Head of caudate nucleus (tissue), 42 donors: Measurements from ENCODE around the gene RLBP1.

ENCODE experiments used
- DNase-seq, 42 donors: peaks; one replicate each; pipeline versions ENCODE4 v3.0.0 to v3.0.0-alpha.2; 2020 to 2021; ENCODE audit warnings: mixed read lengths in 7 of 42
- intact Hi-C: fragments of 100-400 bp; cut with DNase I; formaldehyde crosslinking; loops from one replicate; pipeline ENCODE4 v1.15.0; 2022

Gene RLBP1

GRCh38 chr15:89187301-89187985, 33.9 kb downstream of the RLBP1 start:
- DNase-seq: peak in 1 of 42 donors; percentile 19
- intact Hi-C loops: no loop called here

DNA sequence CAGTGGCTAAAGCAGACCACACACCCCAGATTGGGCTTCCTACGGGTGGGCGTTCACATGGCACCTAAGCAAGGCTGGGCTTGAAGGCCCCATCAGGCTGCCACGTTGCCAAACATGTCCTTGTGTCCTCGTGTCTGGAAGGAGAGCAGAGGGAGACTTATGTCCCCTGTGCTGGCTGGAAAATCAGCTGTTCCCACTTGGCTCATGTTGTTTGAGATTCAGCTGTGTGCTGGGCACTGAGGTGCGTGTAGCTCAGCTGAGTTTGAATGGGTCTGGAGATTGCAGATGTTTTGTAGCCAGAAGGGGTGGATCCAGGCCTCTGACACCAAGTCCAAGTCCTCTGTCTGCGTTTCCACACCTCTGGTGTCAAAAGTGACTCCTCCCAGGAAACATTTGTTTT, 34.6 kb downstream of the RLBP1 start:
- intact Hi-C loops: no loop called here
- DNase-seq: no peak

DNA sequence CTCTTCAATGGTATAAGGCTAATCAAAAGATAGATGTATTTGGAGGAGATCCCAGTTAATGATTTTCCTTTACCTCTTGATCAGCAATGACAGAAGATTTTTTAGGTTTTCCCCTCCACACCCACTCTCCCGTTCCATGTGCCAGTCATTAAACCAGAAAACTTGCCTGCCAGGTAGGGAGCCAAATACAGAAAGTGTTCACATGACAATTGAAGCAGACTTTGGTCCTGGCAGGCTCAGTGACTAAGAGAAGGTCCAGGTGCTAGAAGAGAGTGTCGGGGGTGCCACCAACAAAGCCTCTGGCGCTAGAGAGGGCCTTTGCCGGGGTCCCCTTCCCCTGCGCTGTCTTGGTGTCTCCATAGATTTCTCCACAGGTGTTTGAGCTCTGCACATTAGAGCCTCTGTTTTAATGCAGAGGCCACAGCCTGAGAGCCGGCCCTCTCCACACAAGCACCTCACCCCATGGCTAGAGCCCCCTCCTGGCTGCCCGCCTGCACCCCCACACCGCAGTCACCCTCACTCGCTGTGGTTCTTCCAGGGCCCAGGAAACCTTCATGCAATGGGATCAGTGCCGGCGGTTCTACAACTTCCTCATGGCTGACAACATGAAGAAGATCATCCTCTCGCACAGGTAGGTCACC, 36.4 kb downstream of the RLBP1 start:
- DNase-seq: no peak
- intact Hi-C loops: no loop called here

DNA sequence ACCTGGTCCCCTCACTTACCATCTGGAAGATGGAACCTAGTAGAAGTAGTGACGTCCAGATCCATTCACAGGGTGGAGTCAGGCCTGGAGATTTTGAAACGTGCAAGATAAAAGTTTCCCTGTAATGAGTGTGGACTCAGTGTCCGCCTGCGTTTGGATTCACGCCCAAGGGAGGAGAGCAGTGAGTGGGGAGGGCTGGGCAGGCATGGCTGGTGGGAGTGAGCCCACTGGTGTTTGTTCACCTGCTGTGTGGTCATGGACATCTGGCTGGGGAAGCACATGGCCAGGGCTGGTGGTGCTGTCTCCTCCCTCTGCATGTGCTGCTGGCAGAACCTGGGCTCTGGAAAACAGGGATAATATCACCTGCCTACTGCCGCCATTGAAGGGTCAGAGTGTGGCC, 37.0 kb downstream of the RLBP1 start:
- no peak for DNase-seq
- intact Hi-C loops: no loop called here

- intact Hi-C loops: loop anchor here (5.0 kb wide), 1 partner anchor 123 kb away; no protein-coding TSS in a partner anchor
Measured at GRCh38 chr15:89179966-89180875, 41.2 kb downstream of the RLBP1 start.

GRCh38 chr15:89178307-89178977, 42.9 kb downstream of the RLBP1 start:
- intact Hi-C loops: loop anchor here (5.0 kb wide), 1 partner anchor 121 kb away; no protein-coding TSS in a partner anchor
- DNase-seq: peak in 1 of 42 donors; percentile 11

More at GRCh38 chr15:89179966-89180875, 41.2 kb downstream of the RLBP1 start:
- DNase-seq: no peak

DNA sequence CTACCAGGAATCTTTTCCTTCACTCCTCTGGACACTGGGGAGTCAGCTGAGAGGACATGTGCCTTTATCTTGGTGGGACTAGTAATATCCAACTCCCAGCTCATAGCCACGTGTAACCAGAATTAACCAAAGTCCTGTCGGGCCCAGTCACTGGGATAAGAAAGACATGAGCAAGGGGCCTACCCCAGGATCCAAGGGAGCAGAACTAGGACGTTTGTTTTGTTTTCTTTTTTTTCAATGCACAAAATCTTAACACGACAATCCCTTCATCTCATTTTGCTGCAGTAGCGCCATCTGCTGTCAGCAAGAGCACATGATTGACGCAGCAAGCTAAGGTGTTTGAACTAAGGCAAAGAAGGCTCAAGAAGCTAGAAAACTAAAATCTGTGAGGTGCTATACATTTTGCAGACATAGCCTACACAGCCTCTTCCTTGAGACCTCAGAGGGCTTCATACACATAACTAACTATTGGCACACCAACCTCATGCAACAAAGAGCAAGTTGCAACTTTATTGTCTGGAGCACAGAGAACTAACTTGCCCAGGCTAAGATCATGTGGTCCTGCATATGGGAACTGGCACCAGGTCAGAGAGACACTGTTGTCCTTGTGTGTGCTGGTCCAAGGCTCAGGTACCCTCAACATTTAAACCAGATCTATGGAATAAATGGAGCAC, 43.6 kb downstream of the RLBP1 start:
- peak in 41 of 42 donors; percentile 26 to 91 (median 74) for DNase-seq
- intact Hi-C loops: loop anchor here (5.0 kb wide), 1 partner anchor 120 kb away; no protein-coding TSS in a partner anchor

DNA sequence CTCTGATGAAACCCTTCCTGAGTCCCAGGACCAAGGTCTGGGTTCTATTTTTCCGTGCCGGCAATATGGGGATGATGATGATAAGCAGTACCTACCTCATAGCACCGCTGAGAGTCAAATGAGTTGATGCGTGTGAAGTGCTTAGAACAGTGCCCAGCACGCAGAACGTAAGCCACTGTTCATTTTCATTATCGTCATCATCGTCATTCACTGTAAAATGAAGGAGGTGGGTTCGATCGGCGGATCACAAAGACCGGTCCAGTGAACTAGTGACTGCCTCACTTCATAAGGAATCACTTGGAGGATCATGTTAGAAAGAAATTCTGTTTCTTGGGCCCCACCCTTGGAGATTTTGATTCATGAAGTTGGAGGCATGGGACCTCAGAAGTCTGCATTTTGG, 44.3 kb downstream of the RLBP1 start:
- intact Hi-C loops: loop anchor here (5.0 kb wide), 1 partner anchor 120 kb away; no protein-coding TSS in a partner anchor
- DNase-seq: no peak

- intact Hi-C loops: loop anchor here (5.0 kb wide), 1 partner anchor 118 kb away; no protein-coding TSS in a partner anchor
- DNase-seq: peak in 2 of 42 donors; percentile 4 to 18
Measured at GRCh38 chr15:89175617-89176191, 45.7 kb downstream of the RLBP1 start.

DNA sequence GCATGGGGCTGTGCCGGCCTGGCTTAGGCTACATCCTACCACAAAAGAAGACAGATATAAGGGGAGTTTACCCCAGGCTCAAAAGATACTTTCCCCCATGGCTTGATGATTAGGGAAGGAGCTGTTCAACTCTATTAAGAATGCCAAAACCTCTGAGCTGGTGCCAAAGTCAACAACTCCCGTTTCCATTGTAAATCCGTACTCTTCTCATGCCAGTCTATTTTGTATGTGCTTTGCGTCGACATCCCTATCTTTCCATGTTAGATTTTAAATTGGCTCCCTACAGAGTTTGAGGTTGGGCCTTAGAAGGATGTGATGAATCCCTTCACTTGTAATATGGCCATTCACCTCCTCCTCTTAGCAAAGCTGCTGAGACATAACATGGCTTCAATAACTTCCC, 46.9 kb downstream of the RLBP1 start:
- DNase-seq: peak in 1 of 42 donors; percentile 27
- intact Hi-C loops: loop anchor here (5.0 kb wide), 1 partner anchor 37 kb away; no protein-coding TSS in a partner anchor

DNA sequence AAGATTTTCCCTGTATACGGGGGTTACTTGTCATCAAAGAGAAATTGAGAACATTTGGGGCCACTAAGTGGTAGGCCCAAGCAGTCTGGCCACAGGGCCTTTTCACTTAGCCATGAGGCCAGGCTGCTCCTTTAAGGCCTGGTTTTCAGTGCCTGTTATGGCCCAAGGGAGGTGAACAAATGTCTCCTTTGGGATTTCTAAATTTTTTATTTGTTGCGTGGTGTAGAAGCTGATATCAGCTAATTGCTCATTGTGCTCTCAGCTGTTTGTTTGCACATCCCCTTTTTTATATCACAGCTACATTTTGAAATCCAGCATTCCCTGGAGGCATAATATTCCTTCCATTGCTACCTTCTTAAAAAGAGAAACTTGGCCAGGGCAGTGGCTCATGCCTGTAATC, 48.5 kb downstream of the RLBP1 start:
- DNase-seq: peak in 1 of 42 donors; percentile 27
- intact Hi-C loops: loop anchor here (5.0 kb wide), 1 partner anchor 36 kb away; no protein-coding TSS in a partner anchor

DNA sequence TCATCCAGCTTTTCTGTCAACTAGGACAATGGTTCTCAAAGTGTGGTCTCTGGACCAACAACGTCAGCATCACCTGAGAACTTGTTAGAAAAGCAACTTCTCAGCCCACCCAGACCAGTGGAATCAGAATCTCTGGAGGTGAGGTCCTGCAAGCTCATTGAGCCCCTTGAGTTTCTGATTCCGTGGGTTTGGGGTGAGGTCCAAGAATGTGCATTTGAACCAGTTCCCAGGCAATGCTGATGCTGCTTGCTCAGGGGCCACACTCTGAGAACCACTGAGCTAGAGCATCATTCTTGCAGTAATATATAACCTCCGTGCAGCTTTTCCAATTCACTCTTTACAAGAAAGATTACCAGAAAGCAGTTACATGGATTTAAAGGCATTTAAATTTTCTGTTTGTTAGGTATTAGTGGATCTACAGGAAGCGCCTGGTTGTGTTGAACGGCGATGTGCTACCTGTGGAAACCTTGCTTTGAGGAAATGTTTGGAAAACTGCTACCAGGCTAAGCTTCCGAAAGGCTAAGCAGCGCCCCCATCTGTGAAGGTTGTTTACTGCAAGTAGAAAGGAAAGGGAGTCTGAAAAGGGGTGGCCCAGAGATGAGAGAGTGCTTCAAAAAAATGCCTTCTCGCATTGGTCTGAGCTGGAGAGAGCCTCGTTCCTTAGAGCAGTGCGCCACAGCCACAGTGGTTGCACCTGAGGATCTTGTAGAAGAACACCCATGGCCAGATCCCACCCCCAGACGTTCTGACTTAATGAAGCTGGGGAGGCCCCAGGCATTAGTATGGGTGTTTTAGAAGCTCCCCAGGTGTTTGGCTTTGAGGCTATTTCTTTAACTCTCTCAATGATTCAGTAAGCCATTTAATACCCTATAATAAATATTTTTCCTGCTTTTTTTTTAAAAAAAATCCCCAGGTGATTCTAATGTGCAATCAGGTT, 50.0 kb downstream of the RLBP1 start:
- peak in 40 of 42 donors; percentile 21 to 89 (median 68) for DNase-seq
- intact Hi-C loops: loop anchor here (5.0 kb wide), 1 partner anchor 34 kb away; no protein-coding TSS in a partner anchor

GRCh38 chr15:89170364-89170763, 51.0 kb downstream of the RLBP1 start:
- intact Hi-C loops: loop anchor here (5.0 kb wide), 1 partner anchor 33 kb away; no protein-coding TSS in a partner anchor
- DNase-seq: peak in 2 of 42 donors; percentile 3 to 28

GRCh38 chr15:89168316-89168833, 53.0 kb downstream of the RLBP1 start:
- DNase-seq: peak in 2 of 42 donors; percentile 17 to 29
- intact Hi-C loops: no loop called here

GRCh38 chr15:89167267-89168176, 53.9 kb downstream of the RLBP1 start:
- intact Hi-C loops: no loop called here
- peak in 14 of 42 donors; percentile 25 to 67 (median 43) for DNase-seq
